Renal cortical epithelial cell (primary cell): ENCODE results near the gene ZMYM4. TPM values are rescaled to one million over a fixed set of nuclear protein-coding genes. Genes with fewer than 3 reads are reported as not detected.
"Not testable (repeated sequence)": the region's sequence is repeated elsewhere in the genome, so short reads cannot be mapped to it uniquely, and the experiment has no call there.

Experiments
- DNase-seq: peaks from one replicate; pipeline ENCODE4 v3.0.0-alpha.2; 2011; ENCODE audit warnings: low read depth
- total RNA-seq: library from RNA; depleted of rRNA; stranded (reverse); fragments of >200 nt; gene quantifications from 2 replicates; pipeline ENCODE4 v1.2.3, GENCODE V29; 2014

The ZMYM4 gene
- total RNA-seq, 1 donor from 2014 or later = 52.3 TPM

GRCh38 chr1:35326246-35326866 is 57.8 kb downstream of the ZMYM4 start:
- DNase-seq = peak; percentile 7

DNA sequence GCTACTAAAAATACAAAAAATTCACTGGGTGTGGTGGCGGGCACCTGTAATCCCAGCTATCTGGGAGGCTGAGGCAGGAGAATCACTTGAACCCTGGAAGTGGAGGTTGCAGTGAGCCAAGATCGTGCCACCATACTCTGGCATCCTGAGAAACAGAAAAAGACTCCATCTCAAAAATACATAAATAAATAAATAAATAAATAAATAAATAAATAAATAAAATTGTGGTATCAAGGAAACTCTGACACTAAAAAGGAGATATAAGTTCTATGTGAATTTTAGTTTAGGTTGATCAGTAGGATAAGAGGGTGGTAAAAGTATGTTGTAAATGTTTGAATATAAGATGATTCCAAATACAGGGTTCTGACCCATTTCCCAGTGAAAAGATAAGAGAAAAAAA is 63.1 kb downstream of the ZMYM4 start:
- not testable (repeated sequence) for DNase-seq

GRCh38 chr1:35334485-35334884 is 66.0 kb downstream of the ZMYM4 start:
- DNase-seq = no peak

DNA sequence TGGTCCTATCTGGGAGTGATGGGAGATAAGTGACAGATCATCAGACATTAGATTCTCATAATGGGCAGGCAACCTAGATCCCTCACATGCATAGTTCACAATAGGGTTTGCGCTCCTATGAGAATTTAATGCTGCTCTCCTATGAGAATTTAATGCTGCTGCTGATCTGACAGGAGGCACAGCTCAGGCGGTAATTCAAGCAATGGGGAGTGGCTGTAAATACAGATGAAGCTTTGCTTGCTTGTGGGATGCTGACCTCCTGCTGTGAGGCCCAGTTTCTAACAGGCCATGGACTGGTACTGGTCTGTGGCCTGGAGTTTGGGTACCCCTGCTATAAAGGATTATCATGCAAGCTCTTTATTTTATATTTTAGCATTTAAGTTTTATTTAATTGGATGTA is 72.0 kb downstream of the ZMYM4 start:
- no peak for DNase-seq

GRCh38 chr1:35345439-35345981 is 77.0 kb downstream of the ZMYM4 start:
- DNase-seq = no peak

GRCh38 chr1:35350872-35351271 is 82.4 kb downstream of the ZMYM4 start:
- DNase-seq = no peak

- DNase-seq = no peak
Observed at GRCh38 chr1:35359995-35360394, 91.5 kb downstream of the ZMYM4 start.

DNA sequence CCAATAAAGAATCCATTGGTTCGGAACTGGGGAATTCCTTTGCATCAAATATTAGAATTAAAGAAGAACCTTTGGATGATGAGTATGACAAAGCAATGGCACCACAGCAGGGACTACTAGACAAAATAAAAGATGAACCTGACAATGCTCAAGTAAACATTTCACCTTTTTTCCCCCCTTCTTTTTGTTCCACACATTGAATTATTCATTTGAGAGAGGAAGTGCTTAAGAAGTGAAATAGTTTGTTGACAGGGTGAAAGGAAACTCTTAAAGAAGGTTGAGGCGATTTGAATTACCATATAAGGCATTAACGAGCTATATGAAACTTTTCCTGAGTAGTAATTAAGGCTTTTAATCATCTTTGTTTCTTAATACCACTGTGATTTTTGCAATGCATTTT is 93.1 kb downstream of the ZMYM4 start:
- no peak for DNase-seq

DNA sequence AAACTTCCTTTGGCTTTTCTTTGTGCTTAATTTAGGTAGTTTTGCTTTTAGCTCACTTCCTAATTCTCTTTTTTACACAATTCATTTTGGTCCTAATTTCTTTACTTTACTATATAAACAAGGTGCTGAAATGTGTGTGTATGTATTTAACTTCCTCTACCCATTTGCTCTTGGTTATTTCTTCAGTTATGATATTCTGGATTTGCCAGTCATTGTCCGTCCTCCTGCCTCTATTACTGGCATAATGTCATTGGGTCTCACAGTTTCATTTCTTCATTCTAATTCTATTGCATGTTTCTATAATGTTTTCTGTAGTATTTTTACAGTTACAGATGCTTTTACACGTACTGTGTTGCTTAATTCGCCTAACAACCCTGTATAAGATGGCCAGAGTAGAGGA is 96.2 kb downstream of the ZMYM4 start:
- DNase-seq = no peak

DNA sequence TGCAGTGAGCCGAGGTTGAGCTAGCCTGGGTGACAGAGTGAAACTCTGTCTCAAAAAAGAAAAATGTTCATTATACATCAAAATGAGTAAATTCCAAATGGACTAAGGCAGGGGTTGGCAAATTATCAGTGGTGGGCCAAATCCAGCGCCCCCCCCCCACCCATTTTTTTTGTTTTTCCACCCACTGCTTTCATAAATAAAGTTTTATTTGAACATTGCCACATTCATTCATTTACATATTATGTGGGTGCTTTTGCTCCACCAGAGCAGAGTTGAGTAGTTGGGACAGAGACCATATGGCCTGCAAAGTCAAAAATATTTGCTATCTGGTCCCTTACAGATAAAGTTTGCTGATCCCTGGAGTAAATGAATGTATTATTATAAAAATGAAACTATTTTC is 99.4 kb downstream of the ZMYM4 start:
- no peak for DNase-seq

- no peak for DNase-seq
Observed at GRCh38 chr1:35369922-35370671, 101.6 kb downstream of the ZMYM4 start.

DNA sequence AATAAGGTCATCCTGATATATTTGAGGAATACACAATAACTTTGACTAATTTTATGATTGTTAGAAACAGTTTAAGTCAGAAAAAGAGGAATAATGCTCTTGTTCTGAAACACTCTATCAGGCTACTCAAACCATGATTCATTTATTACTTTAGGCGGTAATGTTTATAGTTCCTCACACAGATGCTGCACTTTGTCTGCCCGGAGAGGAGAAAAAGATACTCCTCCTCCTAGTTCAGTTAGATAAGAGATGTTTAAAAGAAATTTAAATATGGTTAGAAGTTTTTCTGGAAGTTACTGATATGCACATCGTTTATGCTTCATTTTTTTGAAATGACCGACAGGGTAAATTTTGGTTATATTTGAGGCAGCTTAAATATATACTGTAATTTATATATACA is 103.0 kb downstream of the ZMYM4 start:
- DNase-seq = no peak

- peak; percentile 49 for DNase-seq
Observed at GRCh38 chr1:35377555-35377954, 109.0 kb downstream of the ZMYM4 start.

DNA sequence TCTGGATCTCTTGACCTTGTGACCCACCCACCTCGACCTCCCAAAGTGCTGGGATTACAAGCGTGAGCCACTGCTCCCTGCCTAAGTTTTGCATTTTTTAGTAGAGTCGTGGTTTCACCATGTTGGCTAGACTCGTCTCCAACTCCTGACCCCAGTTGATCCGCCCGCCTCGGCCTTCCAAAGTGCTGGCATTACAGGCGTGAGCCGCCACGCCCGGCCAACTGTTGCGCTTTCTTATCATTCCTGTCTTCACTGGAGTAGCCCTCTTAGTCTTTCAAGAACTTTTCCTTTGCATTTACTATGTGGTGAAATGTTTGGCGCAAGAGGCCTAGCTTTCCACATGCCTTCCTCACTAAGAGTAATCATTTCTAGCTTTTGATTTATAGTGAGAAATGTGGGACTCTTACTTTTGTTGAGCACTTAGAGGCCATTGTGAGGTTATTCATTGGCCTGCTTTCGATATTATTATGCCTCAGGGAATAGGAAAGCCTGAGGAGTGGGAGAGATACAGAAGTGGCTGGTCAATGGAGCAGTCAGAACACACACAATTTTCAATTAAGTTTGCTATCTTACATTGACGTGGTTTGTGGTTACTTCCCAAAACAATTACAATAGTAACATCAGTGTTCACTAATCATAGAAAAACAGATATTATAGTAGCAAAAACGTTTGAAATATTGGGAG is 111.0 kb downstream of the ZMYM4 start:
- no peak for DNase-seq

DNA sequence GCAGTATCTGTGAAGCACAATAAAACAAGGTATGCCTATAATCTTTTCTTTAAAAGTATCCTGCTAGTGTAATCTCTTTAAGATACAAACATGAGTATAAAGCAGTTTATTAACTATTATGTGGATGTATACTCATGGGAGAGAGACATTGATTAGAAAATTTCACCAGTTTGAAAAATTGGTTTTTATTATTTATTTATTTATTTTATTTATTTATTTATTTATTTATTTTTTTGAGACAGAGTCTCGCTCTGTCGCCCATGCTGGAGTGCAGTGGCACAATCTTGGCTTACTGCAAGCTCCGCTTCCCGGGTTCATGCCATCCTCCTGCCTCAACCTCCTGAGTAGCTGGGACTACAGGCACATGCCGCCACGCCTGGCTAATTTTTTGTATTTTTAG is 111.6 kb downstream of the ZMYM4 start:
- not testable (repeated sequence) for DNase-seq

GRCh38 chr1:35382107-35382506 is 113.6 kb downstream of the ZMYM4 start:
- no peak for DNase-seq

- no peak for DNase-seq
Observed at GRCh38 chr1:35386290-35386689, 117.8 kb downstream of the ZMYM4 start.

GRCh38 chr1:35386959-35387358 is 118.5 kb downstream of the ZMYM4 start:
- no peak for DNase-seq

DNA sequence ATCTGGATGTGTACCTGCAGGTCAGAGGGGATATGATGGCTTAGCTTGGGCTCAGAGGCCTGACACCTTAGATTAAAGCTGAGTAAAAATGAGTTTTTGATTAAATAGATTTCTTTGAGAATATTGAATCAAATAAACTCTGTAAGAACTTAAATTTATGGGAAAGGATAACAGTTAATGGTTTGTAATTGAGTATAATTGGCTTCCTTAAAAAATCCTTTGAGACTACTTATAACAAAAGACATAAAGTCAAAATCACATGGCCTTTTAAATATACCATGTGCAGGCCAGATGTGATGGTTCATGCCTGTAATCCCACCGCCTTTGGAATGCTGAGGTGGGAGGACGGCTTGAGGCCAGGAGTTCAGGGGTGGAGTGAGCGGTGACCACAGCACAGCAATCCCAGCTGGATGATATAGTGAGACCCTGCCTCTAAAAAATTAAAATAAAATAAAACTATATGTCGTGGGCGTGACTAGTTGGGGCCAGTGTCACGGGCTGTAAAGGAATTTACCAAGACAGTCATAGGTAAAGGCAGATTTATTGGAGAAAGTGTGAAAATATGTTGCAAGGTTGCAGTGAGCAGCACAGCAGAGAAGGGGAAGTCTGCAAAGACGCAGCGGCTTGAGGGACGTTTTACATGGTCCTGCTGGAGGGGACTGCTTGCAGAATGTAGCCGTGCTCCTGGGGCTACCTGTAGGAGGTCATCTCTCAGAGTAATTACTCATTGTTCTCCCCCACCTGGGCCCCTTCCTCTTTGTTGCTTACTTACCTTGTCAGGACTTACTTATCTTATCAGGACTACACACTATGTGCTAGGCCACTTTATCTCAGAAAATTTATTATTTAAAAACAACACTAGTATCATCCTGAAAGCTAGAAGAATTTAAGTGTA is 122.3 kb downstream of the ZMYM4 start:
- no peak for DNase-seq

DNA sequence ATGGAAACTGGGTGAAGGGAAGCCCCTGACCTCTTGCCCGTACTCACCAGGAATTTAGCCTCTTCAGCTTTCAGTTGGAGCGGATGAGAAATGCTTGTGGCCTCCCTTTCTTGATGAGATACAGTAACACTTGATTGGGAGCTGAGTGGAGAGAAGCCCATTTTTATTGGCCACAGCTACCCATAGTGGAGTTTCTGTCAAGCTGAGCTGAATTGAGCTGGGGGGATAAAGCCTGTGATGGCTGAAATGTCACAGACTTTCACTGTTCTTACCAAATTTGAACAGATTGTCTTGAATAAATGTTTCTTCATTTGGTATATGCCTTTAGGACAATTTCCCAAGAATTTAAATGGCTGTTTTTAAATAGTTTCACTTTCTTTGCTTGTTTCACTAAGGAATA is 125.9 kb downstream of the ZMYM4 start:
- DNase-seq = no peak

GRCh38 chr1:35398739-35399138 is 130.2 kb downstream of the ZMYM4 start:
- DNase-seq = no peak

DNA sequence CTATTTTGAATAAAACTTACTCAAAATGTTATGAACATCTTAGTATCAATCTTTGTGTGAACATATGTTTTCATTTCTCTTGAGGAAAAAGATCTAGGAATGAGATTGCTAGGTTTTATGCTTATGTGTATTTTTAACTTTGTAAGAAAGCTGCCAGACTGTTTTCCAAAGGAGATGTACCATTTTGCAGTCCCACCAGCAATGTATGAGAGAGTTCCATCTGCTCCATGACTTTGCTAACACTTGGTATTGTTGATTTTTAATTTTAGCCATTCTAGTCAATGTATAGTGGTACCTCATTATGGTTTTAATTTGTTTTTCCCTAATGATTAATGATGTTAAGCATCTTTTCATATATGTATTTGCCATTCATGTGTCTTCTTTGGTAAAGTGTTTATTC is 132.5 kb downstream of the ZMYM4 start:
- DNase-seq = no peak
